Liver (tissue), 9 donors: ENCODE measurements around the gene CAV2. TPM values are rescaled to one million over a fixed set of nuclear protein-coding genes. Genes with fewer than 3 reads are reported as not detected.

Experiments used
- DNase-seq: peaks from one replicate; pipeline ENCODE4 v3.0.0-alpha.2; 2017; ENCODE audit warnings: low spot score
- H3K27ac ChIP-seq, 2 donors: one replicate each; pipeline ENCODE4 v1.7.0; 2013; ENCODE audit warnings: inconsistent platforms in 2 of 2, low read length in 2 of 2, control low read depth in 1 of 2, low read depth in 1 of 2, mild to moderate bottlenecking in 1 of 2
- H3K27me3 ChIP-seq, 4 donors: one replicate each; pipeline versions ENCODE4 v1.6.1 to v1.7.0; 2013; ENCODE audit warnings: low read length in 3 of 4, inconsistent platforms in 1 of 4, mild to moderate bottlenecking in 1 of 4, moderate library complexity in 1 of 4; ENCODE audit not compliant: control insufficient read depth in 4 of 4, insufficient read depth in 4 of 4
- H3K36me3 ChIP-seq, 4 donors: one replicate each; pipeline versions ENCODE4 v1.6.1 to v1.7.0; 2013; ENCODE audit warnings: low read length in 3 of 4, mild to moderate bottlenecking in 3 of 4, low read depth in 1 of 4, moderate library complexity in 1 of 4; ENCODE audit not compliant: control insufficient read depth in 4 of 4, insufficient read depth in 3 of 4
- H3K4me1 ChIP-seq, 4 donors: one replicate each; pipeline versions ENCODE4 v1.6.1 to v1.7.0; 2013; ENCODE audit warnings: low read length in 3 of 4, mild to moderate bottlenecking in 3 of 4, moderate library complexity in 1 of 4; ENCODE audit not compliant: control insufficient read depth in 4 of 4, insufficient read depth in 4 of 4
- H3K4me3 ChIP-seq, 3 donors: one replicate each; pipeline versions ENCODE4 v1.6.1 to v1.7.0; 2013; ENCODE audit warnings: low read length in 3 of 3, control low read depth in 1 of 3, low read depth in 1 of 3, mild to moderate bottlenecking in 1 of 3
- H3K9ac ChIP-seq, 2 donors: one replicate each; pipeline ENCODE4 v1.7.0; 2013; ENCODE audit warnings: low read length in 2 of 2, mild to moderate bottlenecking in 2 of 2, moderate library complexity in 2 of 2, control low read depth in 1 of 2, low read depth in 1 of 2
- H3K9me3 ChIP-seq, 4 donors: one replicate each; pipeline versions ENCODE4 v1.6.1 to v1.7.0; 2013; ENCODE audit warnings: low read length in 3 of 4; ENCODE audit not compliant: control insufficient read depth in 4 of 4
- ATF3 ChIP-seq: IDR thresholded peaks from 2 replicates; pipeline ENCODE4 v1.6.1; 2016; ENCODE audit warnings: antibody characterized with exemption
- CTCF ChIP-seq: fragments of 150-350 bp; IDR thresholded peaks from 2 replicates; pipeline ENCODE4 v1.5.1; 2017; ENCODE audit warnings: improper control_type of control experiment, low read depth, low read length; ENCODE audit not compliant: missing input control
- EGR1 ChIP-seq, 2 donors: IDR thresholded peaks; 2 replicates each; pipeline ENCODE4 v1.6.1; 2016 to 2018; ENCODE audit warnings: antibody characterized with exemption in 2 of 2, low read depth in 2 of 2
- FOXA1 ChIP-seq: IDR thresholded peaks from 2 replicates; pipeline ENCODE4 v1.6.1; 2016; ENCODE audit warnings: antibody characterized with exemption
- FOXA2 ChIP-seq: IDR thresholded peaks from 2 replicates; pipeline ENCODE4 v1.6.1; 2016; ENCODE audit warnings: antibody characterized with exemption
- GABPA ChIP-seq, 2 donors: IDR thresholded peaks in 1 of 2; conservative IDR thresholded peaks in 1 of 2; 2 replicates each; pipeline ENCODE4 v1.6.1; 2016; ENCODE audit warnings: antibody characterized with exemption in 2 of 2, mild to moderate bottlenecking in 1 of 2, moderate library complexity in 1 of 2
- HNF4A ChIP-seq, 2 donors: conservative IDR thresholded peaks; 2 replicates each; pipeline ENCODE4 v1.6.1; 2016; ENCODE audit warnings: antibody characterized with exemption in 2 of 2, mild to moderate bottlenecking in 2 of 2
- HNF4G ChIP-seq: IDR thresholded peaks from 2 replicates; pipeline ENCODE4 v1.6.1; 2016; ENCODE audit warnings: antibody characterized with exemption
- JUND ChIP-seq, 2 donors: IDR thresholded peaks; 2 replicates each; pipeline ENCODE4 v1.6.1; 2016; ENCODE audit warnings: antibody characterized with exemption in 2 of 2
- MAX ChIP-seq: IDR thresholded peaks from 2 replicates; pipeline ENCODE4 v1.6.1; 2016; ENCODE audit warnings: antibody characterized with exemption
- NR2F2 ChIP-seq: IDR thresholded peaks from 2 replicates; pipeline ENCODE4 v1.6.1; 2016; ENCODE audit warnings: antibody characterized with exemption
- RAD21 ChIP-seq, 2 donors: IDR thresholded peaks; 2 replicates each; pipeline ENCODE4 v1.6.1; 2016; ENCODE audit warnings: antibody characterized with exemption in 2 of 2, mild to moderate bottlenecking in 2 of 2
- REST ChIP-seq: IDR thresholded peaks from 2 replicates; pipeline ENCODE4 v1.6.1; 2016; ENCODE audit warnings: antibody characterized with exemption, mild to moderate bottlenecking
- RXRA ChIP-seq, 2 donors: IDR thresholded peaks; 2 replicates each; pipeline ENCODE4 v1.6.1; 2017 to 2018; ENCODE audit warnings: antibody characterized with exemption in 2 of 2, mild to moderate bottlenecking in 1 of 2
- SP1 ChIP-seq: IDR thresholded peaks from 2 replicates; pipeline ENCODE4 v1.6.1; 2018; ENCODE audit warnings: antibody characterized with exemption, mild to moderate bottlenecking
- TAF1 ChIP-seq: conservative IDR thresholded peaks from 2 replicates; pipeline ENCODE4 v1.6.1; 2016; ENCODE audit warnings: antibody characterized with exemption, mild to moderate bottlenecking
- YY1 ChIP-seq: IDR thresholded peaks from 2 replicates; pipeline ENCODE4 v1.6.1; 2016; ENCODE audit warnings: antibody characterized with exemption, mild to moderate bottlenecking
- ZBTB33 ChIP-seq: IDR thresholded peaks from 2 replicates; pipeline ENCODE4 v1.6.1; 2016; ENCODE audit warnings: antibody characterized with exemption
- whole genome bisulfite sequencing: extraction: QIAGEN DNeasy Blood & Tissue Kit; methylation state at CpG from one replicate; pipeline ENCODE4 v1.1.7; 2013; 5-methylcytosine and 5-hydroxymethylcytosine counted together
- polyA plus RNA-seq, 2 donors: library from polyadenylated mRNA; stranded (reverse) in 1 of 2; unstranded in 1 of 2; fragments of 200-250 nt in 1 of 2; fragments of >200 nt in 1 of 2; fragmentation: Nextera tagmentation in 1 of 2; extraction: Ambion mirVana in 1 of 2; gene quantifications; one replicate each; pipeline versions ENCODE4 v1.2.1 to v1.2.3, GENCODE V29; 2013 to 2015
- total RNA-seq, 2 donors: library from RNA; depleted of rRNA; stranded (reverse); fragments of >200 nt; gene quantifications; one replicate each; pipeline ENCODE4 v1.2.3, GENCODE V29; 2014
- donor health status: healthy.
- donor health status: healthy.
- donor health status: healthy.
- donor health status: healthy.
- donor health status: healthy.

The CAV2 gene
- total and polyA plus RNA-seq, 4 donors = 6.8 to 29.7 (median 19.9) TPM

GRCh38 chr7:116549370-116549769 lies 49.8 kb downstream of the CAV2 start:
- no peaks in the 10 kb centered on the region for H3K4me1 ChIP-seq
- H3K27ac ChIP-seq = no peak overlapping the region
- no peak overlapping the region for H3K4me3 ChIP-seq
- no peak overlapping the region for H3K9ac ChIP-seq
- H3K36me3 ChIP-seq = no peaks in the 10 kb centered on the region
- H3K27me3 ChIP-seq = no peaks in the 10 kb centered on the region
- no peak for DNase-seq
- no peaks in the 10 kb centered on the region for H3K9me3 ChIP-seq
- no peak for TF ChIP-seq CTCF
- TF ChIP-seq HNF4A (conservative IDR thresholded peaks at IDR 0.05) = no peak
- TF ChIP-seq HNF4G = no peak
- no peak for TF ChIP-seq FOXA1
- TF ChIP-seq GABPA (IDR thresholded peaks at IDR 0.05 in 1 of 2, conservative IDR thresholded peaks at IDR 0.05 in 1 of 2) = no peak
- no peak for TF ChIP-seq FOXA2
- TF ChIP-seq MAX = no peak
- TF ChIP-seq ATF3 = no peak
- TF ChIP-seq TAF1 = no peak
- no peak for TF ChIP-seq ZBTB33
- TF ChIP-seq JUND (IDR thresholded peaks at IDR 0.05) = no peak
- no peak for TF ChIP-seq EGR1 (IDR thresholded peaks at IDR 0.05; ENCODE audit: low read depth in 2 of 2)
- no peak for TF ChIP-seq SP1
- TF ChIP-seq NR2F2 = no peak
- TF ChIP-seq RXRA (IDR thresholded peaks at IDR 0.05) = no peak
- no peak for TF ChIP-seq YY1
- no peak for TF ChIP-seq RAD21 (IDR thresholded peaks at IDR 0.05)
- no peak for TF ChIP-seq REST

- 83% methylated on average over 5 of the region's 5 CpGs for WGBS
- DNase-seq = no peak
- H3K9ac ChIP-seq = no peak overlapping the region
- no peak for TF ChIP-seq JUND (IDR thresholded peaks at IDR 0.05)
- TF ChIP-seq FOXA1 = no peak
- TF ChIP-seq HNF4A (conservative IDR thresholded peaks at IDR 0.05) = no peak
- no peak for TF ChIP-seq FOXA2
- TF ChIP-seq ATF3 = no peak
- TF ChIP-seq REST = no peak
- no peak for TF ChIP-seq TAF1
- TF ChIP-seq ZBTB33 = no peak
- no peak for TF ChIP-seq YY1
- no peak for TF ChIP-seq RAD21 (IDR thresholded peaks at IDR 0.05)
Observed at GRCh38 chr7:116551692-116552091, 52.2 kb downstream of the CAV2 start.

More at GRCh38 chr7:116551692-116552091, 52.2 kb downstream of the CAV2 start:
- H3K4me1 ChIP-seq = no peaks in the 10 kb centered on the region
- H3K4me3 ChIP-seq = no peak overlapping the region
- H3K36me3 ChIP-seq = no peaks in the 10 kb centered on the region
- H3K27me3 ChIP-seq = no peaks in the 10 kb centered on the region
- H3K9me3 ChIP-seq = no peaks in the 10 kb centered on the region
- H3K27ac ChIP-seq = no peak overlapping the region
